ENCODE data around the gene CCDC97. TPM values are rescaled to one million over a fixed set of nuclear protein-coding genes. Genes with fewer than 3 reads are reported as not detected.

Gene CCDC97
- total RNA-seq, 1 experiment from 2014 or later, result 25.5 TPM

DNA sequence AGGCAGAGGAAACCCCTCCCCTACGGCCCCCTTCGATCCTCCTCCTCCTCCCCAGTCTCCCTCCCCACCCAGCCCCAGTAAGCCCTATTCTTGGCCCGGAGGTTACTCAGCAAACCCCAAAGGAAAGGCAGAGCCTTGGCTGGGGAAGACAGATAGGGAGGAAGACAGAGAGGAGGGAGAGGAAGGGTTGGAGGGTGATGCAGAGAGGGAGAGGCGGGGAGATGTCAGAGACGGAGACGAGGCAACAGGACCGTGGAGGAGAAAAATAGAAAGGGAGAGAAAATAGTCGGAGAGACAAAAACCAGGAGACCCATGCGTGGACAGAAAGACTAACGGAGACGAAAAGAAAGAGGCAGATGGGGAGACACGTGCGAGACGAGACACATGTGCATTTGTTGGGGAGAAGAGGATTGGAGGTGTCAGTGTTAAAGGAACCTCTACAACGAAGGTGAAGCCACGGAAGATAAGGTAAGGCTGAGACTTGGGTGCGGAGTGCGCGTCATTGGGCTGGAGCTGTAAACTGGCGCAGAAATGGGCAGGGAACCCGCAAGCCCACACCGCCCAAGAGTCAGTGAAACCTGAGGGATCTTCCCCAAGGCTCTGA is 40.9 kb downstream of the CCDC97 start:
- H3K9me3 ChIP-seq (ENCODE audit: control insufficient read depth, insufficient read depth, low read depth, low read length), result no peaks in the 10 kb centered on the region
- no peaks in the 10 kb centered on the region for H3K27me3 ChIP-seq (ENCODE audit: control insufficient read depth, insufficient read depth, low read length)
- no TSS peak for BruUV-seq (replicated peaks)
- TF ChIP-seq, protein P1, sequence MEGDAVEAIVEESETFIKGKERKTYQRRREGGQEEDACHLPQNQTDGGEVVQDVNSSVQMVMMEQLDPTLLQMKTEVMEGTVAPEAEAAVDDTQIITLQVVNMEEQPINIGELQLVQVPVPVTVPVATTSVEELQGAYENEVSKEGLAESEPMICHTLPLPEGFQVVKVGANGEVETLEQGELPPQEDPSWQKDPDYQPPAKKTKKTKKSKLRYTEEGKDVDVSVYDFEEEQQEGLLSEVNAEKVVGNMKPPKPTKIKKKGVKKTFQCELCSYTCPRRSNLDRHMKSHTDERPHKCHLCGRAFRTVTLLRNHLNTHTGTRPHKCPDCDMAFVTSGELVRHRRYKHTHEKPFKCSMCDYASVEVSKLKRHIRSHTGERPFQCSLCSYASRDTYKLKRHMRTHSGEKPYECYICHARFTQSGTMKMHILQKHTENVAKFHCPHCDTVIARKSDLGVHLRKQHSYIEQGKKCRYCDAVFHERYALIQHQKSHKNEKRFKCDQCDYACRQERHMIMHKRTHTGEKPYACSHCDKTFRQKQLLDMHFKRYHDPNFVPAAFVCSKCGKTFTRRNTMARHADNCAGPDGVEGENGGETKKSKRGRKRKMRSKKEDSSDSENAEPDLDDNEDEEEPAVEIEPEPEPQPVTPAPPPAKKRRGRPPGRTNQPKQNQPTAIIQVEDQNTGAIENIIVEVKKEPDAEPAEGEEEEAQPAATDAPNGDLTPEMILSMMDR (IDR thresholded peaks at IDR 0.05), result no peak
- TF ChIP-seq REST (IDR thresholded peaks at IDR 0.05; ENCODE audit: insufficient read depth in 1 of 2, low read depth in 2 of 2, low read length in 1 of 2), result no peak
- no peak for TF ChIP-seq POLR2AphosphoS5 (IDR thresholded peaks at IDR 0.05; ENCODE audit: low read depth, low read length)
- no peak for TF ChIP-seq SIN3A (IDR thresholded peaks at IDR 0.05; ENCODE audit: borderline replicate concordance, insufficient read depth, low read depth, low read length)
- TF ChIP-seq TCF7L2 (IDR thresholded peaks at IDR 0.05; ENCODE audit: low read depth, low read length), result no peak
- peaks cover 5% of the 10 kb centered on the region; the same call in 1 of the 2 replicates for H3K4me1 ChIP-seq (ENCODE audit: control insufficient read depth, insufficient read depth, low read length)
- CTCF ChIA-PET, result interaction anchor here (1.3 kb wide), 1 partner anchor 89 kb away, joined by 3 read pairs; the partner anchor contains the start of gene DMAC2
- DNase-seq (ENCODE audit: low read depth, low spot score) (no peak), ATAC-seq (no peak)
- peak overlapping the region; percentile 72 to 79 for H3K4me3 ChIP-seq (ENCODE audit: low read depth in 2 of 2, low read length in 2 of 2)
- peaks cover 6% of the 10 kb centered on the region for H3K36me3 ChIP-seq (ENCODE audit: control insufficient read depth, insufficient read depth, low read length)
- POLR2A ChIA-PET, result interaction anchor here (0.7 kb wide), 1 partner anchor 1155 kb away, joined by 8 read pairs; no protein-coding TSS in a partner anchor
- intact Hi-C loops (cut with micrococcal nuclease; ENCODE audit: unreplicated experiment) (no loop called here), in situ Hi-C loops (cut with HindIII; ENCODE audit: low pct_unique_long_range_greater_than_20kb, low sequenced_read_pairs) (no loop called here)
- H3K27ac ChIP-seq (ENCODE audit: low read length), result peak overlapping the region; percentile 44

GRCh38 chr19:41351339-41352245 is 41.6 kb downstream of the CCDC97 start:
- Histone ChIP-seq H3K9me3 (ENCODE audit: control insufficient read depth, insufficient read depth, low read depth, low read length) (no peaks in the 10 kb centered on the region), H3K36me3 (ENCODE audit: control insufficient read depth, insufficient read depth, low read length) (peaks cover 6% of the 10 kb centered on the region), H3K27ac (ENCODE audit: low read length) (peak overlapping the region; percentile 57), H3K27me3 (ENCODE audit: control insufficient read depth, insufficient read depth, low read length) (no peaks in the 10 kb centered on the region), H3K4me1 (ENCODE audit: control insufficient read depth, insufficient read depth, low read length) (peaks cover 5% of the 10 kb centered on the region; the same call in 1 of the 2 replicates), H3K4me3 (ENCODE audit: low read depth in 2 of 2, low read length in 2 of 2) (peak overlapping the region; percentile 72 to 79)
- POLR2A ChIA-PET, result interaction anchor here (0.7 kb wide), 1 partner anchor 1156 kb away, joined by 8 read pairs; no protein-coding TSS in a partner anchor
- TSS peak; percentile 61 for BruUV-seq (replicated peaks)
- DNase-seq (ENCODE audit: low read depth, low spot score) (no peak), ATAC-seq (peak; percentile 53)
- TF ChIP-seq TCF7L2 (IDR thresholded peaks at IDR 0.05; ENCODE audit: low read depth, low read length) (no peak), REST (IDR thresholded peaks at IDR 0.05; ENCODE audit: insufficient read depth in 1 of 2, low read depth in 2 of 2, low read length in 1 of 2) (no peak), POLR2AphosphoS5 (IDR thresholded peaks at IDR 0.05; ENCODE audit: low read depth, low read length) (no peak), SIN3A (IDR thresholded peaks at IDR 0.05; ENCODE audit: borderline replicate concordance, insufficient read depth, low read depth, low read length) (peak; percentile 32; the same call in 1 of the 2 replicates)
- TF ChIP-seq, protein P1 (IDR thresholded peaks at IDR 0.05), result no peak
- intact Hi-C loops (cut with micrococcal nuclease; ENCODE audit: unreplicated experiment) (no loop called here), in situ Hi-C loops (cut with HindIII; ENCODE audit: low pct_unique_long_range_greater_than_20kb, low sequenced_read_pairs) (no loop called here)
- CTCF ChIA-PET, result interaction anchor here (1.3 kb wide), 1 partner anchor 88 kb away, joined by 3 read pairs; the partner anchor contains the start of gene DMAC2
